ENCODE data around the gene LENG1.

LENG1 gene

GRCh38 chr19:54206030-54206830 lies 46.7 kb upstream of the LENG1 start:
- TF ChIP-seq MYC (IDR thresholded peaks at IDR 0.05; ENCODE audit: low read depth, low read length) (no peak), CTCF (IDR thresholded peaks at IDR 0.05; ENCODE audit: low read depth, low read length) (no peak), MAX (IDR thresholded peaks at IDR 0.05; ENCODE audit: low read depth, low read length) (no peak), POLR2A (IDR thresholded peaks at IDR 0.05; ENCODE audit: extremely low read depth, insufficient read length) (no peak)
- no peak for DNase-seq (ENCODE audit: low read depth)
- H3K4me3 ChIP-seq (ENCODE audit: low read depth, low read length) = no peak overlapping the region

GRCh38 chr19:54204767-54205468 lies 45.4 kb upstream of the LENG1 start:
- peak overlapping the region; percentile 32 for H3K4me3 ChIP-seq (ENCODE audit: low read depth, low read length)
- DNase-seq (ENCODE audit: low read depth) = no peak
- TF ChIP-seq MYC (IDR thresholded peaks at IDR 0.05; ENCODE audit: low read depth, low read length) (no peak), MAX (IDR thresholded peaks at IDR 0.05; ENCODE audit: low read depth, low read length) (no peak), CTCF (IDR thresholded peaks at IDR 0.05; ENCODE audit: low read depth, low read length) (no peak), POLR2A (IDR thresholded peaks at IDR 0.05; ENCODE audit: extremely low read depth, insufficient read length) (no peak)

- DNase-seq (ENCODE audit: low read depth) = no peak
- TF ChIP-seq MYC (IDR thresholded peaks at IDR 0.05; ENCODE audit: low read depth, low read length) (no peak), POLR2A (IDR thresholded peaks at IDR 0.05; ENCODE audit: extremely low read depth, insufficient read length) (no peak), CTCF (IDR thresholded peaks at IDR 0.05; ENCODE audit: low read depth, low read length) (no peak), MAX (IDR thresholded peaks at IDR 0.05; ENCODE audit: low read depth, low read length) (no peak)
- peak overlapping the region; percentile 98 for H3K4me3 ChIP-seq (ENCODE audit: low read depth, low read length)
These were observed 43.7 kb upstream of the LENG1 start for GRCh38 chr19:54203151-54203611.

GRCh38 chr19:54201980-54202379 lies 42.5 kb upstream of the LENG1 start:
- H3K4me3 ChIP-seq (ENCODE audit: low read depth, low read length) = peak overlapping the region; percentile 98
- no peak for DNase-seq (ENCODE audit: low read depth)
- no peak for TF ChIP-seq CTCF (IDR thresholded peaks at IDR 0.05; ENCODE audit: low read depth, low read length)
- TF ChIP-seq MYC (IDR thresholded peaks at IDR 0.05; ENCODE audit: low read depth, low read length) = no peak
- no peak for TF ChIP-seq POLR2A (IDR thresholded peaks at IDR 0.05; ENCODE audit: extremely low read depth, insufficient read length)
- no peak for TF ChIP-seq MAX (IDR thresholded peaks at IDR 0.05; ENCODE audit: low read depth, low read length)

- TF ChIP-seq MAX (IDR thresholded peaks at IDR 0.05; ENCODE audit: low read depth, low read length) = peak; percentile 19
- no peak for TF ChIP-seq CTCF (IDR thresholded peaks at IDR 0.05; ENCODE audit: low read depth, low read length)
- no peak for DNase-seq (ENCODE audit: low read depth)
- H3K4me3 ChIP-seq (ENCODE audit: low read depth, low read length) = peak overlapping the region; percentile 98
These were observed 41.7 kb upstream of the LENG1 start for GRCh38 chr19:54201172-54201701.
